Pancreas (tissue), 10 donors: ENCODE measurements around the gene NUPR1. TPM values are rescaled to one million over a fixed set of nuclear protein-coding genes. Genes with fewer than 3 reads are reported as not detected.
A peak's percentile ranks its signal among the peaks of the same experiment; 100 is the strongest.
"Not testable (repeated sequence)": the region's sequence is repeated elsewhere in the genome, so short reads cannot be mapped to it uniquely, and the experiment has no call there.

ENCODE experiments used
- ATAC-seq, 4 donors: fragments of 200-7000 bp; cut with Tn5 transposase; one replicate each; pipeline versions ENCODE4 v1.8.0 to v1.9.1; 2020; ENCODE audit warnings: mild to moderate bottlenecking in 4 of 4, moderate library complexity in 4 of 4
- DNase-seq, 6 donors: peaks; one replicate each; pipeline ENCODE4 v3.0.0-alpha.2; 2020
- FAIRE-seq: peaks from 2 replicates; lab custom pipeline; 2012; peaks lifted over from hg19 to GRCh38; lab: Jason Lieb, UNC
- H3K27ac ChIP-seq, 4 donors: fragments of 200-600 bp; sonication (generic); 1 replicate in 3 of 4; 2 replicates in 1 of 4; pipeline versions ENCODE4 v1.5.0 to v1.8.0; 2020
- H3K27me3 ChIP-seq, 4 donors: fragments of 200-600 bp; one replicate each; pipeline ENCODE4 v1.8.0; 2021
- H3K36me3 ChIP-seq, 3 donors: fragments of 200-600 bp; sonication (generic) in 1 of 3; one replicate each; pipeline versions ENCODE4 v1.5.0 to v1.8.0; 2020 to 2021
- H3K4me1 ChIP-seq, 3 donors: fragments of 200-600 bp; one replicate each; pipeline ENCODE4 v1.8.0; 2021
- H3K4me3 ChIP-seq, 4 donors: fragments of 200-600 bp; sonication (generic) in 2 of 4; one replicate each; pipeline versions ENCODE4 v1.5.0 to v1.8.0; 2020 to 2021
- H3K9me3 ChIP-seq, 4 donors: fragments of 200-600 bp; one replicate each; pipeline ENCODE4 v1.8.0; 2021
- CTCF ChIP-seq, 4 donors: fragments of 200-600 bp; sonication (generic) in 3 of 4; IDR thresholded peaks; one replicate each; pipeline versions ENCODE4 v1.5.0 to v1.8.0; 2021; ENCODE audit warnings: antibody characterized with exemption in 4 of 4
- WGBS, 2 donors: extraction: QIAGEN DNeasy Blood & Tissue Kit; methylation state at CpG; one replicate each; pipeline ENCODE4 v1.1.7; 2013; 5-methylcytosine and 5-hydroxymethylcytosine counted together
- intact Hi-C, 3 donors: fragments of 100-400 bp; cut with DNase I; formaldehyde crosslinking; loops; one replicate each; pipeline versions ENCODE4 v1.11.1 to v1.14.2; 2022
- polyA plus RNA-seq, 2 donors: library from polyadenylated mRNA; stranded (reverse); fragments of 200-250 nt; gene quantifications; one replicate each; pipeline ENCODE4 v1.2.3, GENCODE V29; 2013
- total RNA-seq, 6 donors: library from RNA; stranded (reverse); fragmentation: NEBNext Ultra II Directional in 4 of 6; extraction: Animal tissue kit (Norgen Biotek cat#: 25700) in 4 of 6; gene quantifications; one replicate each; pipeline versions ENCODE4 v1.2.1 to v1.2.4, GENCODE V29; 2021 to 2023
- donor health status: healthy with polysubstance abuse.
- donor health status: DM: no; HTN: no; CAD: no; lungs with moderate emphysema.
- donor health status: DM: no; HTN: no; CAD: no.
- donor health status: control.
- donor health status: control.
- donor health status: Bipolar disorder and iron deficiency.
- donor health status: DM: yes; HTN: yes; CAD: no.
- donor health status: DM: no; HTN: no; CAD: no.
- donor health status: DM: no; HTN: no; CAD: no.
- donor health status: DM: yes; HTN: yes; CAD: no.

Gene NUPR1
- total and polyA plus RNA-seq, 8 donors: 28.9 to 303 (median 128) TPM

DNA sequence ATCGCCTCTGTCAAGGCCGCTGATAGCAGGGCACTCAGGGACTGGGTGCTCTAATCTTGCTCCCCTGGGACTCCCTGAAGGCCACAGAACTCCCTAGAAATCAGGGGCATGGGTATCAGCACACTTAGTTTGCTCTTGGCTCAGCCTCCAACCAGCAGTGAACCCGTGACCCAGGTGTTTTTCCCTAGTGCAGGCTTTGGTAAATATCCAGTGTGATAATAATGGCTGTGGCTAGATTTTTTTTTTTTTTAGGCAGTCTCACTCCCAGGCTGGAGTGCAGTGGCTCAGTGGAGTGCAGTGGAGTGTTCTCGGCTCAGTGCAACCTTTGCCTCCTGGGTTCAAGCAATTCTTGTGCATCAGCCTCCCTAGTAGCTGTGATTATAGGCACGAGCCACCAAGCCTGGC lies 10.3 kb downstream of the NUPR1 start:
- Histone ChIP-seq H3K36me3 (no peaks in the 10 kb centered on the region), H3K27me3 (no peaks in the 10 kb centered on the region), H3K4me1 (peaks cover 22 to 45% (median 33%) of the 10 kb centered on the region in 3 donors), H3K27ac (peak overlapping the region in 3 of 4 donors; percentile 35 to 80 (median 66)), H3K4me3 (no peak overlapping the region), H3K9me3 (no peaks in the 10 kb centered on the region)
- 21 to 27% methylated on average over 5 of the region's 5 CpGs for WGBS, 2 donors
- FAIRE-seq (no peak), DNase-seq (peak in 5 of 6 donors; percentile 68 to 89 (median 74)), ATAC-seq (peak; percentile 67 to 79 (median 76))
- intact Hi-C loops: no loop called here
- TF ChIP-seq CTCF (IDR thresholded peaks at IDR 0.05): no peak

GRCh38 chr16:28527985-28528384 lies 10.8 kb downstream of the NUPR1 start:
- intact Hi-C loops: no loop called here
- 37 to 47% methylated on average over 5 of the region's 5 CpGs for WGBS, 2 donors
- Histone ChIP-seq H3K27ac (peak overlapping the region in 3 of 4 donors; percentile 46 to 80 (median 66)), H3K36me3 (no peaks in the 10 kb centered on the region), H3K9me3 (no peaks in the 10 kb centered on the region), H3K4me1 (peaks cover 22 to 41% (median 33%) of the 10 kb centered on the region in 3 donors), H3K4me3 (no peak overlapping the region), H3K27me3 (no peaks in the 10 kb centered on the region)
- TF ChIP-seq CTCF (IDR thresholded peaks at IDR 0.05): no peak
- DNase-seq (no peak), ATAC-seq (no peak), FAIRE-seq (no peak)

DNA sequence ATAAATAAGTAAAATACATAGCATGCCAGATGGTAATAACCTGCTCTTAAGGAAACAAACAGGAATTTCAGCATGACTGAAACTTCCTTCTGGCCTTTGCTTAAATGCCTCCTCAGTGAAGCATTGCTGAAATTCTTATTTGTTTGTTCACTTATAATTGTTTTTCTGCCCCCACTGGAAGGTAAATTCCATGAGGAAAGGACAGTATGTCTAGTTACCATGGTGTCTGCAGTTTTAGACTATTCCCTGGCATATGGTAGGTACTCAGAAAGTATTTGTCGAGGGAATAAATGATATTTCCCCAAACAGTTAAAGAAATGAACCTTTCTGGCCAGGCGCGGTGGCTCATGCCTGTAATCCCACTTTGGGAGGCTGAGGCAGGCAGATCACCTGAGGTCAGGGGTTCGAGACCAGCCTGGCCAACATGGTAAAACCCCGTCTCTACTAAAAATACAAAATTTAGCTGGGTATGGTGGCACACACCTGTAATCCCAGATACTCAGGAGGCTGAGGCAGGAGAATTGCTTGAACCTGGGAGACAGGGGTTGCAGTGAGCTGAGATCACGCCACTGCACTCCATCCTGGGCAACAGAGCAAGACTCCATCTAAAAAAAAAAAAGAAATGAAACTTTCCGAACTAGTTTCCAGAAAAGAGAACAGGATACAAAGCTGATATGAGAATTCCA lies 11.5 kb downstream of the NUPR1 start:
- Histone ChIP-seq H3K4me1 (peaks cover 22 to 34% (median 33%) of the 10 kb centered on the region in 3 donors), H3K27ac (peak overlapping the region in 3 of 4 donors; percentile 13 to 80 (median 66))
- FAIRE-seq, DNase-seq, H3K36me3 ChIP-seq, H3K4me3 ChIP-seq, intact Hi-C loops, H3K27me3 ChIP-seq, ATAC-seq, H3K9me3 ChIP-seq: not testable (repeated sequence)
- WGBS, 2 donors: 82 to 84% methylated on average over 7 of the region's 7 CpGs

DNA sequence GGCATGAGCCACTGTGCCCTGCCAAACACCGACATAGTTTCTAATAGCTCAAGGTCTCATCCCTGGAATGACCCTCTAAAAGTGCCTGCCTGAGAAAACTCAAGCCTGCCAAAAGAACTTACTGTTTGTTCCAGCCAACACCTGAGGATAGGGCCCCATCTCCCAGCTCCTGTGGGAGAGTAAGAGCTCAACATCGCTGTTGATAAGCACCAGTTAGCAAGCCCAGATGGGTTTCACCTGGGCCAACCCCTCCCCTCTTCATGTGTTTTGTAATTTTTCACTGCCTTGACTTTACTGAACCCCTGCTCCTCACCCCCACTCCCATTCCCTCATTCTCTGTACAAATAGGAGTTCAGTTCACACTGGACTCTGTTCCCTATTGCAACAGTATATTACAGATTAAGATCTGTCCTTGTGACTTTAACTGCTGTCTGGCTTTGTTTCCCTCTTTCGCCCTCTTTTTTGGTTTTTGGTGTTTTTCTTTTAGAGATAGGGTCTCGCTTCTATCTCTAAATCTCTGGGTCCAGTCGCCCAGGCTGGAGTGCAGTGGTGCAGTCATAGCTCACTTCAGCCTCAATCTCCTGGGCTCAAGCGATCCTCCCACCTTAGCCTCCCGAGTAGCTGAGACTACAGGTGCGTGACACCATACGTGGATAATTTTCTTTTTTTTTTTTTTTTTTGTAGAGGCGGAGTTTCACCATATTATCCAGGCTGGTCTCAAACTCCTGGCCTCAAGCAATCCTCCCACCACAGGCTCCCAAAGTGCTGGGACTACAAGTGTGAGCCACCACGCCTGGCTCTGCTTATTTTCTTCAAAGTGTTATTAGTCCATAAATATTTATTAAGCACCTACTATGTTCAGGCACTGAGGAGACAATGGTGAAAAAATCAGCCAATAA lies 12.3 kb downstream of the NUPR1 start:
- ATAC-seq (peak; percentile 39 to 75 (median 55)), DNase-seq (peak in 4 of 6 donors; percentile 41 to 76 (median 63)), FAIRE-seq (no peak)
- Histone ChIP-seq H3K9me3 (no peaks in the 10 kb centered on the region), H3K27me3 (no peaks in the 10 kb centered on the region), H3K4me1 (peaks cover 16 to 28% (median 27%) of the 10 kb centered on the region in 3 donors), H3K4me3 (no peak overlapping the region), H3K36me3 (no peaks in the 10 kb centered on the region), H3K27ac (peak overlapping the region; percentile 11 to 80 (median 40))
- intact Hi-C loops: no loop called here
- TF ChIP-seq CTCF (IDR thresholded peaks at IDR 0.05): no peak
- 52 to 58% methylated on average over 11 of the region's 11 CpGs for WGBS, 2 donors

DNA sequence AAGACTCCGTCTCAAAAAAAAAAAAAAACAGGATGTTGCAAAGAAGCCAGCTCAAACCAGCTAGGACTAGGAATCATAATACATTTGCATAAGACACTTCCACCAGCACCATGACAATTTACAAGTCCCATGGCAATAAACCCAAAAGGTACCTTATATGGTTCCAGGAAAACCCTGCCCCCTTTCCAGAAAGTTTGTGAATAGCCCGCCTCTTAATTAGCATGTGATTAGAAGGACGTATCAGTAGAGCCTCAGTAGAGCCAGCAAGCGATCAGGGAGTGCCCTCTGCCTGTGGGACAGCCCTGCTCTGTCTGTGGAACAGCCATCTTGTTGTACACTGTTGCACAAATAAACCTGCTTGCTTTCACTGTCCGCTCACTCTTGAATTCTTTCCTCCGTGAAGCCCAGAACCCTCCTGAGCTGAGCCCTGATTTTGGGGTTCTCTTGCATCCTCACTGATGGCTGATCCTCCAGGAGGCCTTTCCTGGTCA lies 14.0 kb downstream of the NUPR1 start:
- H3K4me1 ChIP-seq: peaks cover 16 to 28% (median 27%) of the 10 kb centered on the region in 3 donors

More for the DNA sequence above, 14.0 kb downstream of the NUPR1 start:
- H3K9me3 ChIP-seq: no peaks in the 10 kb centered on the region
- no peaks in the 10 kb centered on the region for H3K27me3 ChIP-seq
- TF ChIP-seq CTCF (IDR thresholded peaks at IDR 0.05): no peak
- DNase-seq (no peak), FAIRE-seq (no peak), ATAC-seq (no peak)
- no peak overlapping the region for H3K27ac ChIP-seq
- WGBS, 2 donors: 79 to 83% methylated on average over 6 of the region's 6 CpGs
- no peaks in the 10 kb centered on the region for H3K36me3 ChIP-seq
- H3K4me3 ChIP-seq: no peak overlapping the region
- intact Hi-C loops: no loop called here
